ENCODE data around the gene SUMO2. TPM values are rescaled to one million over a fixed set of nuclear protein-coding genes. Genes with fewer than 3 reads are reported as not detected.

The SUMO2 gene
- total and polyA plus RNA-seq, 2 of the 13 experiments (the other 11 are each of a cell fraction or from before 2014, with no cell fraction given) = 337 to 553 TPM

GRCh38 chr17:75205037-75205792 lies 22.5 kb upstream of the SUMO2 start, which contains the start of gene NUP85 (continued):
- TF ChIP-seq LRRFIP1 (CRISPR knock-in tag; conservative IDR thresholded peaks at IDR 0.05) (no peak), ZNF788 (CRISPR knock-in tag; IDR thresholded peaks at IDR 0.05; ENCODE audit: borderline replicate concordance) (peak; percentile 90), IRF2 (CRISPR knock-in tag; IDR thresholded peaks at IDR 0.05) (peak; percentile 92), ZBTB44 (CRISPR knock-in tag; IDR thresholded peaks at IDR 0.05) (no peak), ZKSCAN8 (CRISPR knock-in tag; IDR thresholded peaks at IDR 0.05; ENCODE audit: borderline replicate concordance) (no peak; the same call in 1 of the 2 replicates), TBP (CRISPR knock-in tag; IDR thresholded peaks at IDR 0.05) (no peak), EHMT2 (IDR thresholded peaks at IDR 0.05; ENCODE audit: borderline replicate concordance, low read depth, low read length) (no peak; the same call in 1 of the 2 replicates), ELF4 (CRISPR knock-in tag; IDR thresholded peaks at IDR 0.05; ENCODE audit: borderline replicate concordance) (no peak; the same call in 1 of the 2 replicates), ZMYM2 (CRISPR knock-in tag; IDR thresholded peaks at IDR 0.05) (peak; percentile 93), ZNF550 (CRISPR knock-in tag; IDR thresholded peaks at IDR 0.05; ENCODE audit: borderline replicate concordance) (no peak), ZNF512B (CRISPR knock-in tag; IDR thresholded peaks at IDR 0.05; ENCODE audit: borderline replicate concordance) (no peak; the same call in 1 of the 2 replicates), TEAD2 (CRISPR knock-in tag; IDR thresholded peaks at IDR 0.05) (no peak), ZNF83 (CRISPR knock-in tag; IDR thresholded peaks at IDR 0.05; ENCODE audit: borderline replicate concordance) (0 out of 2 replicates have a peak, but pooled peaks have one; percentile 24), ARNT2 (CRISPR knock-in tag; IDR thresholded peaks at IDR 0.05; ENCODE audit: low read depth) (peak; percentile 87), SPEN (CRISPR knock-in tag; IDR thresholded peaks at IDR 0.05; ENCODE audit: low read depth) (peak; percentile 95)
- TF ChIP-seq, protein P1, sequence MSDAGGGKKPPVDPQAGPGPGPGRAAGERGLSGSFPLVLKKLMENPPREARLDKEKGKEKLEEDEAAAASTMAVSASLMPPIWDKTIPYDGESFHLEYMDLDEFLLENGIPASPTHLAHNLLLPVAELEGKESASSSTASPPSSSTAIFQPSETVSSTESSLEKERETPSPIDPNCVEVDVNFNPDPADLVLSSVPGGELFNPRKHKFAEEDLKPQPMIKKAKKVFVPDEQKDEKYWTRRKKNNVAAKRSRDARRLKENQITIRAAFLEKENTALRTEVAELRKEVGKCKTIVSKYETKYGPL (CRISPR knock-in tag; IDR thresholded peaks at IDR 0.05) = no peak
- TF ChIP-seq, protein P2, sequence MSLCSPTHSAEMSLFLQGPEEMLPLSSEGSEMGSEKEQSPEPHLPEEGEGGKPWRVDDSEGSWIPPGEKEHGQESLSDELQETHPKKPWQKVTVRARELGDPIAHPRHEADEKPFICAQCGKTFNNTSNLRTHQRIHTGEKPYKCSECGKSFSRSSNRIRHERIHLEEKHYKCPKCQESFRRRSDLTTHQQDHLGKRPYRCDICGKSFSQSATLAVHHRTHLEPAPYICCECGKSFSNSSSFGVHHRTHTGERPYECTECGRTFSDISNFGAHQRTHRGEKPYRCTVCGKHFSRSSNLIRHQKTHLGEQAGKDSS (CRISPR knock-in tag; IDR thresholded peaks at IDR 0.05; ENCODE audit: borderline replicate concordance, low read depth) = peak; percentile 90
- TF ChIP-seq, protein P3, sequence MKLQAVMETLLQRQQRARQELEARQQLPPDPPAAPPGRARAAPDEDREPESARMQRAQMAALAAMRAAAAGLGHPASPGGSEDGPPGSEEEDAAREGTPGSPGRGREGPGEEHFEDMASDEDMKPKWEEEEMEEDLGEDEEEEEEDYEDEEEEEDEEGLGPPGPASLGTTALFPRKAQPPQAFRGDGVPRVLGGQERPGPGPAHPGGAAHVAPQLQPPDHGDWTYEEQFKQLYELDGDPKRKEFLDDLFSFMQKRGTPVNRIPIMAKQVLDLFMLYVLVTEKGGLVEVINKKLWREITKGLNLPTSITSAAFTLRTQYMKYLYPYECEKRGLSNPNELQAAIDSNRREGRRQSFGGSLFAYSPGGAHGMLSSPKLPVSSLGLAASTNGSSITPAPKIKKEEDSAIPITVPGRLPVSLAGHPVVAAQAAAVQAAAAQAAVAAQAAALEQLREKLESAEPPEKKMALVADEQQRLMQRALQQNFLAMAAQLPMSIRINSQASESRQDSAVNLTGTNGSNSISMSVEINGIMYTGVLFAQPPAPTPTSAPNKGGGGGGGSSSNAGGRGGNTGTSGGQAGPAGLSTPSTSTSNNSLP (IDR thresholded peaks at IDR 0.05; ENCODE audit: low read depth, low read length) = no peak

All from HepG2 (cell line).